ENCODE data around the gene NCBP2L.
A peak's percentile ranks its signal among the peaks of the same experiment; 100 is the strongest.
"Not testable (repeated sequence)": the region's sequence is repeated elsewhere in the genome, so short reads cannot be mapped to it uniquely, and the experiment has no call there.

NCBP2L gene

GRCh38 chrX:107810053-107810452 is 32.5 kb downstream of the NCBP2L start:
- DNase-seq (ENCODE audit: low spot score), result not testable (repeated sequence)

DNA sequence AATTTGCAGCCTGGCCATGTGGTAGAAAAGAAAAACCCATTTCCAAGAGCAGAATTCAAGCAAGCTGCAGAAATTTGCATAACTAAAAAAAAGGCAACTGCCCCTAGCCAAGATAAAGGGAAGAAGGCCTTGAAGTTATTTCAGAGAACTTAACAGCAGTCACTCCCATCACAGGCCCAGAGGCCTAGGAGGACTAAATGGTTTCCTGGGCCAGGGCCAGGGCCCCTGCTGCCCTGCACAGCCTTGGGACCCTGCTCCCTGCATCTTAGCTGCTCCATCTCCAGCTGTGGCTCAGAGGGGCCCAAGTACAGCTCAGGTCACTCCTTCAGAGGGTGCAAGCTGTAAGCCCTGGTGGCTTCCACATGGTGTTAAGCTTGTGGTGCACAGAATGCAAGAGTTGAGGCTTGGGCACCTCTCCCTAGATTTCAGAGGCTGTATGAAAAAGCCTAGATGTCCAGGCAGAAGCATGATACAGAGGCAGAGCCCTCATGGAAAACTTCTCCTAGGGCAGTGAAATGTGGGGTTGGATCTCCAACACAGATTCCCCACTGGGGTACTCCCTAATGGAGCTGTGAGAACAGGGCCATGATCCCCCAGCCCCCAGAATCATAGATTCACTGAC is 41.5 kb downstream of the NCBP2L start:
- peak; percentile 1 for DNase-seq (ENCODE audit: low spot score)

DNA sequence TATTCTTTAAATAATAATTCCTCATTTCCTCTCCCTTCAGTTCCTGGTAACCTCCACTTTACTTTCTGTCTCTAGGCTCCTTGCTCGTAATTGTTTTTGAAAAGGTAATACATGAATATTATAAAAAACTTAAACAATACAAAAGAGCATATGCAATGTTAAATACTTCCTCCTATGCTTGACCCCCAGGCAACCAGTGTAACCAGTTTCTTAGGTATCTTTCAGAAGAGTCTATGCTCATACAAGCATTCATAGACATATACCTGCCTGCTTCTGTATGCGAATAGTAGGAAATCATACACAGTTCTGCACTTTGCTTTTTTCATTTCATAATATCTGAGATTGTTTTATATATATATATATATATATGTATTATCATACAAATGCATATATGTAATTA is 45.5 kb downstream of the NCBP2L start:
- no peak for DNase-seq (ENCODE audit: low spot score)

DNA sequence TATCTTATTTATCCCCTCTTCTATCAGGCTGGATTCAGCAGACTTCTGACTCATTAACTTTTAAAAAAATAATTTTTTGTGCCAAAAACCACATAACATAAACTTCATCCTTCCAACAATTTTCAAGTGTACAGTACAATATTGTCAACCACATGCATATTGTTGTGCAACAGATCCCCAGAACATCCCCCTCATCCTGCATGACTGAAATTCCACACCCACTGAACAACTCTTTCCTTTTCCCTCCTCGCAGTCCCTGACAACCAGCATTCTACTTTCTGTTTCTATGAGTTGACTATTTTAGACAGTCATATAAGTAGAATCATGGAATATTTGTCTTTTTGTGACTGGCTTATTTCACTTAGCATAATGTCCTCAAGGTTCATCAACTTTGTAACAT is 45.9 kb downstream of the NCBP2L start:
- no peak for DNase-seq (ENCODE audit: low spot score)

GRCh38 chrX:107825698-107826237 is 48.2 kb downstream of the NCBP2L start, which contains the start of gene MID2:
MID2 (plus strand) TSS chrX:107825866; CDS start chrX:107826427, 561 bp downstream.
- DNase-seq (ENCODE audit: low spot score), result no peak

DNA sequence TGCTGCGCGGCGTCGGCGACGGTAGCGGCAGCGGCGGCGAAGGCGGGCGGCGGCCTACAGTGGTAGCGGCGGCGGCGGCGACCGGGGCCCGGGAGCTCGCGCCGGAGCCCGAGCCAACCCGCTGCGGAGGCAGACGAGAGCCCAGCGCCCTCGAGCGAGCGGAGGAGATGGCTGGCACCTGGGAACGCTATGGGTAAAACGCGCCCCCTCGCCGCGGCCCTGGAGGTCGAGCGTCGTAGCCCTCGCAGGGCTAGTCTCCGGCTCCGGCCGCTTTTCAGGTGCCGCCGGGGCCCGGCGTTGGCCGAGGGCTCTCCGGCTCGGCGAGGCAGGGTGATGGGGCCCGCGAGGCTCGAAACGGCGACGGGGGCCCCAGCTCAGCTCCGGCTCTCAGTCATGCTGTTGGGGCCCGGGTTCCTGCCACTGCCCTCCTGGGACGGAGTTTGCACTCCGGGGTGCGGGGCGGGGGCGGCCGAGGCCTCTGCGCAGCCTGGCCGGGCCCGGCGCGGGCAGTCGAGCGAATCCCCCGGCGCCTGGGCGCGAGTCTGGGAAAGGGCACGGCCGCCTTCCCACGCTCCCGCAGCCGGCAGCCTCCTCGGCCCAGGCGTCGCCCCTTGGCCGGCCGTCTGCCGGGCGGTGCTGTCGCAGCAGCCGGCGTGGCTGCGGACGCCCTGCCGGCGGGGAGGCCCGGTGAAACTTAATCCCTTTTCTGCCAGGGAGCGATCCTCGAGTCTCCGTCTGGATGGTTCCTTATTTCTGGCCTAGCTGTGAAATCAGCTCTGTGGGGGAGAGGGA is 48.9 kb downstream of the NCBP2L start:
- no peak for DNase-seq (ENCODE audit: low spot score)

DNA sequence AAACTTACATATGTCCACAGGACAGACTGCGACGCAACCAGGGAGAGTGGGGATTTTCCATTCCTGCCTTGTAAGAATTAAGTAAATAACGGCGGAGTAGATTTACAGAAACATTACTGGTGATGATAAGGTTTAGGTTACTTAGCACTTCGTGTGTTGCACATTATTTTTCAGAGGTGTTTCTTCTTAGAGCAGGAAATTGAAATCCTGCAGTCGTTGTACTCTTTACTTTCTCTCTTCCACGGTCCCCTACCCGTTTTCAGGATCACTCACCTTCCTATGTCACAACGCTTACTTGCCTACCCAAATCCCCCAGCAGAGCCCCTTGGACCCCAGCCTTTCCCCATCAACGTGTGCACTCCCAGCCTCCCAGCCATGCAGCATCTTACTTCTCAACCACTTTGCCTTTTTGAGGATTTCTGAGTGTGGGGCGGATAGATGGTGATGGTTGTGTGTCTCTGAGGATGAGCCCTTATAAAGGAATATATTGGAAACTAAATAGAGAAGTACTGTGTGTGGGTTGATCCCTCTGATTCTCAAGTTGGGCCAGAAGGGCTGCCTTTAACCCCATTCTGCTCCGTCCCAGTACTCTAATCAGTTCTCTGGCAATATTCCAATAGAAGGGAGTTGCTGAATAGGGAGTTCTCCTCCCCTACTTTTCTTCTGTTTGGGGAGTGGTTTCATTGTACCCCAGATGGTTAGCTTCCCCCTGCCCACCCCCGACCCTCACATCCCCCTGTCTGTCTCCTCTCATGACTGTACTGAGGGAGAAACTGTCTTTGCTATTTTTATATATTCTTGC is 49.7 kb downstream of the NCBP2L start:
- no peak for DNase-seq (ENCODE audit: low spot score)

- no peak for DNase-seq (ENCODE audit: low spot score)
Observed at GRCh38 chrX:107827852-107828251, 50.3 kb downstream of the NCBP2L start.

DNA sequence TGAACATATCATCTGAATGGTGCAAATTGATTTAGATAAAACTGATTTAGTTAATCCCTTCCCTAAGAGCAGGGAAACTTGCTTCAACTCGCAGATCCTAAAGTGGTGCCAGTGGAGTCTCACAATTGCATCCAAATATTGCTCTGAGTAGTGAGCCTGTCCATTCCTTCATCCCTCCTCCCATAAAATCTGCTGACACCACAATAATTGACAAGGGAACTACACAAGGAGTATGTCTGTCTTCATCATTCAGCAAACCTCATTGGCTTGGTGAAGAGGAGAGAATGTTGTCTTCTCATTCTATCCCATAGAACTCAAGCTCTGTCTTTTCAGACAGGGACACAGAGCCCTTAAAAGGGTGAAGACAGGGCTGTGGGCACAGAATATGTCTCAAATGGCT is 52.3 kb downstream of the NCBP2L start:
- DNase-seq (ENCODE audit: low spot score), result no peak

- DNase-seq (ENCODE audit: low spot score), result no peak
Observed at GRCh38 chrX:107831071-107831730, 53.7 kb downstream of the NCBP2L start.

GRCh38 chrX:107834275-107835201 is 57.0 kb downstream of the NCBP2L start:
- no peak for DNase-seq (ENCODE audit: low spot score)

GRCh38 chrX:107836958-107837357 is 59.4 kb downstream of the NCBP2L start:
- no peak for DNase-seq (ENCODE audit: low spot score)

- DNase-seq (ENCODE audit: low spot score), result no peak
Observed at GRCh38 chrX:107840971-107841370, 63.4 kb downstream of the NCBP2L start.

DNA sequence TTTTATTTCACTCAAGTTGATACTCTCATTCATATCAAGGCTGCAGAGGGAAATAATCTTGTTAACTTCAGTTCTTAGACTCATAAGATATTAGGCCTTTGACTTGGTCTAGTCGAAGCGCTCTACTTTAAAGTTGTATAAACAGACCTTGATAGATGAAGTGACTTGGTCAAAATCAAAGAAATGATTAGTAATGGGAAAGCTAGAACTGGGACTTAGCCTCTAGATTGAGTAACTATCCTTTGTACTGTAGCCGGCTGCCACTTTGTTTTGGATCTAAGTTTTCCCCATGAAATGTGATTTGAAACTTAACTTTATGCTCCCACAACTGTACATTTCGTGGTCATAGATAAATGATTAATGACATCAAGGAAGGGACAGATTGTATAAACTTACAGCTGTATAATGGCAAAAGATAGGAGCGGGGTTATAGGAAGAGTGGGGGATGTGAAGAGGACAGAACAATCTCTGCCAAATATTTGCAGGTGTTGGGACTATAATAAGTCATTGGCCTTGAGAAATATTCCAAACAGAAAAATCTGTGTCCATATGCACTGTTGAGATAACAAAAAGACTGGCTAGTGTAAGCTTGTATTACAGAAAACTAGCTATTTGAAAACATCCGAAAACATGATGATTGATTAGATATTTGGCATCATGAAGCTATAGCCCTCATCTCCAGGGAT is 65.3 kb downstream of the NCBP2L start:
- DNase-seq (ENCODE audit: low spot score), result no peak
